ENCODE data around the gene KCNJ15. TPM values are rescaled to one million over a fixed set of nuclear protein-coding genes. Genes with fewer than 3 reads are reported as not detected.
A peak's percentile ranks its signal among the peaks of the same experiment; 100 is the strongest.

The KCNJ15 gene
- total RNA-seq, 6 experiments from 2014 or later, result 0.43 to 3.5 (median 1.1) TPM

- H3K27me3 ChIP-seq, result no peaks in the 10 kb centered on the region
- H3K9me3 ChIP-seq, result no peaks in the 10 kb centered on the region
- intact Hi-C loops (cut with DNase I), result no loop called here
- no peaks in the 10 kb centered on the region for H3K36me3 ChIP-seq
- WGBS (ENCODE audit: insufficient coverage, low coverage, low lambda C conversion rate, missing lambda C conversion rate), result 85% methylated on average over 3 of the region's 5 CpGs
- TF ChIP-seq POLR2A (IDR thresholded peaks at IDR 0.05) (no peak), CTCF (IDR thresholded peaks at IDR 0.05) (no peak)
- no peak for DNase-seq
- H3K4me3 ChIP-seq, result no peak overlapping the region
- H3K27ac ChIP-seq, result no peak overlapping the region
- peaks cover 0 to 13% (median 3%) of the 10 kb centered on the region in 4 donors for H3K4me1 ChIP-seq
- no peak for ATAC-seq
These were observed 84.8 kb downstream of the KCNJ15 start for GRCh38 chr21:38341546-38342012.

DNA sequence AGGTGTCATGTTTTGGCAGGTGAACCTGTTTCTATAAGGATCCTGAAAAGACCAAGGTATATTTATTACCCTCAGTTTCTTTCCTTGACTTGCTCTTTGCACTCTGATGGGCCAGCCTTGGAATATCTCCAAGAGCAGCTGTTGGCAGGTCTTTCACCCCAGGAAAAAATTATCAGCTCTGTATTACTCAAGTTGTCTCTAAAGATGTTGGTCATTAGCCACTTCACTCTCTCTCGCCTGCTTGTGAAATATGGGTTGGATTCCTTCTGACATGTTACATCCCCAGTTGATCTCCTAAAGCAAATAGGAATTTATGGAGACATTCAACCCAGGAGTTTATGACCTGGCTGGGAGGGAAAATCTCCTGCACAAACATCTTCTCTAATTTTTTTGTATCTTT lies 85.9 kb downstream of the KCNJ15 start:
- TF ChIP-seq CTCF (IDR thresholded peaks at IDR 0.05) (no peak), POLR2A (IDR thresholded peaks at IDR 0.05) (no peak)
- DNase-seq (no peak), ATAC-seq (no peak)
- no peak overlapping the region for H3K27ac ChIP-seq
- no peaks in the 10 kb centered on the region for H3K9me3 ChIP-seq
- no peaks in the 10 kb centered on the region for H3K27me3 ChIP-seq
- H3K4me3 ChIP-seq, result no peak overlapping the region
- WGBS (ENCODE audit: insufficient coverage, low coverage, low lambda C conversion rate, missing lambda C conversion rate), result 62% methylated on average over 1 of the region's 1 CpG
- intact Hi-C loops (cut with DNase I), result no loop called here
- H3K4me1 ChIP-seq, result peaks cover 0 to 13% (median 3%) of the 10 kb centered on the region in 4 donors
- H3K36me3 ChIP-seq, result no peaks in the 10 kb centered on the region

- Histone ChIP-seq H3K4me3 (no peak overlapping the region), H3K9me3 (no peaks in the 10 kb centered on the region), H3K27me3 (no peaks in the 10 kb centered on the region), H3K4me1 (peaks cover 0 to 13% (median 3%) of the 10 kb centered on the region in 4 donors), H3K27ac (no peak overlapping the region), H3K36me3 (no peaks in the 10 kb centered on the region)
- ATAC-seq (peak; percentile 93 to 98 (median 96)), DNase-seq (peak; percentile 51 to 80 (median 69))
- TF ChIP-seq POLR2A (IDR thresholded peaks at IDR 0.05) (no peak), CTCF (IDR thresholded peaks at IDR 0.05) (no peak)
- intact Hi-C loops (cut with DNase I), result no loop called here
- WGBS (ENCODE audit: insufficient coverage, low coverage, low lambda C conversion rate, missing lambda C conversion rate), result 11% methylated on average over 6 of the region's 6 CpGs
These were observed 86.9 kb downstream of the KCNJ15 start for GRCh38 chr21:38343691-38344090.

DNA sequence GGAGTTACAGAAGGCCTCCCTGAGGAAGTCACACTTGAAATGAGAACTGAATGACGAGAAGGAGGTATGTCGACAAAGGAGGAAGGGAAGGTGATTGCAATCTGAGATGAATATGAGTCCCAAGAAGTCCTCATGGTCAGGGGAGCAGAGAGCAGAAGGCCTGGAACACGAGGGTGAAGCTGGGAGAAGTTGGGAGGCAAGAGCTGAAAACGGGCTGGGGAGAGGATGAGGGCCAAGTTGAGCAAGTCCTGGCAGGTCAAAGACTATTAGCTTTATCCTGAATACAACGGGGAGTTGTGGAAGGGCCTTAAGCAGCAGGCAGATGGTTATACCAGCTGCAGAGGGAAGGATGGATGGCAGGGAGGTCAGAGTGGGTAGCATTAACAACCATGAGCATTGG lies 89.5 kb downstream of the KCNJ15 start:
- H3K4me3 ChIP-seq, result no peak overlapping the region
- H3K27ac ChIP-seq, result no peak overlapping the region
- DNase-seq (no peak), ATAC-seq (peak in 2 of 4 donors; percentile 22 to 31)
- no peaks in the 10 kb centered on the region for H3K27me3 ChIP-seq
- intact Hi-C loops (cut with DNase I), result no loop called here
- 33% methylated on average over 5 of the region's 5 CpGs for WGBS (ENCODE audit: insufficient coverage, low coverage, low lambda C conversion rate, missing lambda C conversion rate)
- H3K4me1 ChIP-seq, result peaks cover 0 to 13% (median 3%) of the 10 kb centered on the region in 4 donors
- H3K9me3 ChIP-seq, result no peaks in the 10 kb centered on the region
- no peaks in the 10 kb centered on the region for H3K36me3 ChIP-seq
- TF ChIP-seq CTCF (IDR thresholded peaks at IDR 0.05), result no peak
- no peak for TF ChIP-seq POLR2A (IDR thresholded peaks at IDR 0.05)
